ENCODE data around the gene NIBAN1.
"Not testable (repeated sequence)": the region's sequence is repeated elsewhere in the genome, so short reads cannot be mapped to it uniquely, and the experiment has no call there.

NIBAN1 gene

GRCh38 chr1:184974056-184974836 lies at the start of gene NIBAN1:
Gene NIBAN1 (minus strand): TSS chr1:184974508. CDS start chr1:184974356, 152 bp downstream.
- DNase-seq, result peak; percentile 28

DNA sequence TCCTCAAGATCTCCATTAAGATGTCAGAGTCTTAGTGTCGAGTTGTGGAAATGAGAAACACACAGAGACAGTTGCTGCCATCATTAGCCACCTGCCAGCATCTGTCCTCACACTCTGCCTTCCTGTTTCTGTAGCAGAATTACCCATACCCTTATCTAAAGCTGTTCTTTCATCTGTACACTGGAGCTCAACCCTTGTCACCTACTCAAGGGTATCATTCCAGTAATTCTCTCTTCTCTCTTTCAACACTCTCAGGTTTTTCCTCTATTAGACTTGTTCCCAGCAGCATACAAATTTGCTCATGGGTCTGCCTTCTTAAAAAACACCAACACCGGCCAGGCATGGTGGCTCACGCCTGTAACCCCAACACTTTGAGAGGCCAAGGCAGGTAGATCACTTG lies 43.7 kb upstream of the NIBAN1 start:
- DNase-seq, result no peak

DNA sequence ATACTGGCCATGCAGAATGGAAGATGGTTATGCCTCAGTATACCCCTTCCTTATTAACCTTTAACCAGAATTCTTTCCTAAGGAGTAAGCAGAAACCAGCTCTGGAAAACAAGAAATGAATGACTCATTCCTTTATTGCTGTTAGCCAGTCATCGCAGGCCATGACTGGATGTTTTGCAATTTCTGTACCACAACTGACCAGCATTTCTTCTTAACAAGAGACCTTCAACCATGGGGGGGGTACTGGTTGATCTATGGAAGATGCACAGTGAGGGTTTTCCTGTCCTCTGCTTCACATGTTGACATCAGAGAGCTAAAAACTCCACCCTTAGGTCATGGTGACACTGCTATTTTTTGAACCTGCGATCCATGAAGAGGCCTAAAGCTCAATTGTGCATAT lies 43.0 kb upstream of the NIBAN1 start:
- DNase-seq, result no peak

GRCh38 chr1:185016880-185017279 lies 42.6 kb upstream of the NIBAN1 start:
- DNase-seq, result no peak

- DNase-seq, result no peak
Measured at GRCh38 chr1:185015631-185016030, 41.3 kb upstream of the NIBAN1 start.

GRCh38 chr1:185014941-185015340 lies 40.6 kb upstream of the NIBAN1 start:
- DNase-seq, result no peak

DNA sequence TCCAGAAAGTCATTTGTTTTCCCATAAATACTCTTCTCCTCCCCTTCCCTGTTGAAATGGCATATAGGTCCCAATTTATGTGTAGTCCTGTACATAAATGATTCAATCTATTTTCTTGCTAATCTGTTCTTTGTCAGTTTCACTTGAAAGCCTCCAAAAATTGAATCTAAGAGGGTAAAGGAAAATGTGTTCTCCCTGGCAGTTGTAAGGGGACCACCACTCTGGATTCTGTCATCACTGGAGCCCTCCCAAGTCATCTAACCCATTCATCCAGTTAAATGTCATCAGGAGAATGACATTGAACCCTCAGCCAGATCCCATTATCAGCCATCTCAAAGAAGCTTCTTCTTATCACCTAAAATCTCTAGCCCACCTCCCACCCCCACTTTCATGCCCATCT lies 36.1 kb upstream of the NIBAN1 start:
- no peak for DNase-seq

DNA sequence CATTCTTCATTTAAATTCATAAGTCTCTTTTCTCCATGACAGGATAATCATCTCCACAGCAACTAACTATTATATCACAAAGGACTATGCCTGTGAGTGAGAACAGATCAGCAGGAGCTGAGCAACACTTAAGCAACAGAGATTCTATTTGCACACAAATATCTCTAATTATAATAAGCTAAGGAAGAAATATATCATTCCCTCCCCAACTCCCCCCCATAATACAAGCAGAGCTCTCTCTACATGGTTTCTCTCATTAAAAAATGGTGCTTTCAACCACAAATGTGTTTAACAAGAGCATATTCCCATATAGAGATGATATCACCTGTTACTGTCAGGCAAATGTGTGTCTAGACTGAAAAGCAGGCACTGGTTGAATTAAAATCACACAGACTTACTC lies 34.5 kb upstream of the NIBAN1 start:
- no peak for DNase-seq

DNA sequence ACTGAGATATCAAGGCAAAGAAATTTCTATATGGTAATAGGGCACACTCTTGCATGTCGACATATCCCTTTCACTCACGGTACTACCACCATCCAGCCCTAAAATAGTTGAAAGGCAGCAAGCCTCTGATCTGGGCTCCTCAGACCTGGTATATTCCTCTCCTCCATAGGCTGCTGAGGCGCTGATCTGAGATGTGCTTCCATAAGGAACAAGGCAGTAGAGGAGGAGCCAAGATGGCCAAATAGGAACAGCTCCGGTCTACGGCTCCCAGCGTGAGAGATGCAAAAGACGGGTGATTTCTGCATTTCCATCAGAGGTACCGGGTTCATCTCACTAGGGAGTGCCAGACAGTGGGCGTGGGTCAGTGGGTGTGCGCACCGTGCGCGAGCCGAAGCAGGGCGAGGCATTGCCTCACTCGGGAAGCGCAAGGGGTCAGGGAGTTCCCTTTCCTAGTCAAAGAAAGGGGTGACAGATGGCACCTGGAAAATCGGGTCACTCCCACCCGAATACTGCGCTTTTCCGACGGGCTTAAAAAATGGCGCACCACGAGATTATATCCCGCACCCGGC lies 27.1 kb upstream of the NIBAN1 start:
- not testable (repeated sequence) for DNase-seq

DNA sequence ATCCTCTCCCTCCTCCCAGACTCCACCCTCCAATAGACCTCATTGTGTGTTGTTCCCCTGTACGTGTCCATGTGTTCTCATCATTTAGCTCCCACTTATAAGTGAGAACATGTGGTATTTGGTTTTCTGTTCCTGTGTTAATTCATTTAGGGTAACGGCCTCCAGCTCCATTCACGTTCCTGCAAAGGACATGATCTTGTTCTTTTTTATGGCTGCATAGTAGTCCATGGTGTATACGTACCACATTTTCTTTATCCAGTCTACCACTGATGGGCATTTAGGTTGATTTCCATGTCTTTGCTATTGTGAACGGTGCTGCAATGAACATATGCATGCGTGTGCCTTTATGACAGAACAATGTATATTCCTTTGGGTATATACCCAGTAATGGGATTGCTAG lies 25.7 kb upstream of the NIBAN1 start:
- not testable (repeated sequence) for DNase-seq

GRCh38 chr1:184994301-184994700 lies 20.0 kb upstream of the NIBAN1 start:
- no peak for DNase-seq

DNA sequence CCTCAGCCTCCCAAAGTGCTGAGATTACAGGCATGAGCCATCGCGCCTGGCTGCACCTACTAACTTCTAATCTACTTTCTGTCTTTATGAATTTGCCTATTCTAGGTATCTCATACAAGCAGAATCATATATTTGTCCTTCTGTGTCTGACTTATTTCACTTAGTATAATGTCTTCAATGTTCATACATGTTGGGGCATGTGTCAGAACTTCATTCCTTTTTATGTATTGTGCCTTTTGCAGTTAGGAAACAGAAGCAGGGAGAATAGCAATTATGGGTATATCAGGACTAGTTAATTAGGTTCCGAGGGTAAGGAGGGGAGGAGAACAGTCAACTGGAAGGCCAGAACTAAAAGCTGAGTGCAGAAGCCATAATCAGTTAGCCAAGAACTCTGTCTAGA lies 18.0 kb upstream of the NIBAN1 start:
- no peak for DNase-seq

- no peak for DNase-seq
Measured at GRCh38 chr1:184990204-184990603, 15.9 kb upstream of the NIBAN1 start.

- no peak for DNase-seq
Measured at GRCh38 chr1:184988506-184988905, 14.2 kb upstream of the NIBAN1 start.

DNA sequence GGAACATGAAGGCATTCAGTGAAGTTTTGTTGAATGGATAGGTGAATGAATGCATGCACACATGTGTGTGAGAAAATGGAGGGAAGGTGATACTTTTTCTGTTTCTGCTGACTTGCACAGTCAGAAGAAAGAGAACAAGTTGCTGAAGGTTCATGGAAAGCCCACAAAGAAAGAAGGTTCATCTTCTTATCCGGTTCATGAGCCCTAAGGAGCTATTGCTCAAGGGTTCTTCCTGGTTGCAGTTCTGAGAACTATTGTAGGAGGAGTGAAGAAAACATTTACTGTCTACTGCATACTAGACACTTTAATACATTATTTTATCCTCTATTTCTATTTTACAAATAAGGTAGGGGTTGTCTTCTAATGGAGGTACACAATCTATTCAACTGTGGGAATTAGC lies 13.4 kb upstream of the NIBAN1 start:
- DNase-seq, result no peak

- DNase-seq, result no peak
Measured at GRCh38 chr1:184986250-184986649, 11.9 kb upstream of the NIBAN1 start.

- peak; percentile 31 for DNase-seq
Measured at GRCh38 chr1:184982002-184982954, 8.0 kb upstream of the NIBAN1 start.

GRCh38 chr1:184980726-184981125 lies 6.4 kb upstream of the NIBAN1 start:
- DNase-seq, result no peak

DNA sequence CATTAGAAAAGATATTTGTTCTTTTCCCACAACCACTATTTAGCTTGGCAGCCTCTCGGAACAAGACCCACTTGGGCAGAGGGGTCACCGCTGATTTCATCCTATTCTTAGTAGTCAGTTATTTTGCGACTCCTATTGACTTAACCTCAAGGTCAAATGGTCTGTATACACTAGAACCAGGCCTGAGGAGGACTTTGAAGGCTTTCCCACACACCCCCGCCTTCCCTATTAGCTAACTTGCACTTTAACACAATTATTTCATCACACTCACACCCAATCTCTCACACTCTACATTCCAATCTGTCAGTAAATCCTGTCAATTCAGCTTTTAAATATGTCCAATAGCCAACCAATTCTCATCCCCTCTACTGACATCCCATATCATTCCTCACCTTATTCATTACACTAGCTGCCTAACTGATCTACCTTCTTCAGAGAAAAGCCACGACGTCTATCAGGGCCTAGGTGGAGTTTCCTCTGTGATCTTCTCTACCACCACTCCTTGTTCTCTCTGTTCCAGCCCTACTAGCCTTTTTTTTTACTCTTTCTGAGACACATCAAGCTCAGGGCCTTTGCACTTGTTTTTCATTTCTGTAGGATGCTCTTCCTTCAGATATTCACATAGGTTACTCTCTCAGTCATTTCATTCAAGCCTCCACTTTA lies 1.0 kb upstream of the NIBAN1 start:
- no peak for DNase-seq

DNA sequence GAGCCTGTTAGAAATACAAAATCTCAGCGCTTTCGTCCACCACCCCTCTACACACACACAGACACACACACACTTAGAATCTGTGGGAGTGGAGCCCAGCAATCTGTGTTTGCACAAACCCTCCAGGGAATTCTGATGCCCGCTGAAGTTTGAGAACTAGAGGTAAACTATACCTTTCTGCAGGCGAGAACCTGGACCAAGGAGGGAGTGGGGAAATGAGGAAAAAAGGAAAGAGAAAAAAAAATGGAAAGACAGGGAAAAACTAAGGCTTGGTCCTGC lies 468 bp upstream of the NIBAN1 start:
- no peak for DNase-seq

DNA sequence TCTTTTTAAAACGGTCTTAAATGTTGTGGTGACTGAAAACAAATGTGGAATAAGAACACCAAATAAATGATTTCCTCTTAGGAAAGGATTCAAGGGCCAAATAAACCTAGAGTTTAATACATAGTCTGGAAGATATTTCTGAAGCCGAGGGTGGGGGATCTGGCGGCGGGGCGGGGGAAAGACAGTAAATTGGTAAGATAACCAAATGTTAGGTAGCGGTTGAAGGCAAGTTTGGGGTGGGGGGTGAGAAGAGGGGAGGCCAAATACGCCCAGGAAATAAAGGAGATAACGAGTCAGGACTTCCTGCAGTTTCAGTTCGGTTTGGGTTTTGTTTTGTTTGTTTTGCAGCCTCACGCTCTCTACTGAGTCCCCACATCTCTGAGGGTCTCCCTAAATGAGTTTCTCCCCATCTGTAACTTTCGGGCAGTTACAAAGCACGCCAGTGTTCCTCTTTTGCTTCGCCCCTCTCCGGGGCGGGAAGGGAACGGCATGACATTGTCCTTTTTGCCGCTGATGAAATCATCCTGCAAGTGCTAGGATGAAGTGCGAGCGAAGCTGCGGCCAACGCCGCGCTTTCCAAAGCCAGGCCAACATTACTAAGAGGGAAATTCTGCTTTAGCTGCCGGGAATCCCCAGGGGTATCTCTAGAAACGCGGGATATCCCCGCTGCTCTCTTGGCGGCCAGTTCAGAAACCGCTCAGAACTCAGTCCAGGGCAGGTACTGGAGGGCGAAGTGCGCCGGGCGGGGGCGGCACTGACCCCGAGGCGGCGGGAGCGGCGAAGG lies 844 bp downstream of the NIBAN1 start:
- no peak for DNase-seq

GRCh38 chr1:184972315-184973055 lies 1.8 kb downstream of the NIBAN1 start:
- no peak for DNase-seq
